B cell (primary cell): ENCODE results near the gene KIR2DL3. TPM values are rescaled to one million over a fixed set of nuclear protein-coding genes. Genes with fewer than 3 reads are reported as not detected.
"Not testable (repeated sequence)": the region's sequence is repeated elsewhere in the genome, so short reads cannot be mapped to it uniquely, and the experiment has no call there.

Source experiments
- ATAC-seq: fragments of 200-7000 bp; cut with Tn5 transposase; one replicate; pipeline ENCODE4 v1.10.0; 2021; ENCODE audit warnings: low read depth, mild to moderate bottlenecking, moderate number of reproducible peaks, moderate library complexity
- CTCF ChIA-PET: fragments of 350-600 bp; sonication (Branson Sonifier 250); formaldehyde crosslinking; loops from one replicate; lab custom pipeline; 2021; ENCODE audit warnings: antibody characterized with exemption, inconsistent platforms; lab: Charles Lee
- POLR2A ChIA-PET: fragments of 350-600 bp; sonication (Branson Sonifier 250); formaldehyde crosslinking; loops from one replicate; lab custom pipeline; 2021; ENCODE audit warnings: antibody characterized with exemption; lab: Charles Lee
- DNase-seq: peaks from one replicate; pipeline ENCODE4 v3.0.0; 2013
- H2AFZ ChIP-seq: 2 replicates; pipeline ENCODE4 v1.6.1; 2012; ENCODE audit warnings: mild to moderate bottlenecking, low read depth, low read length; ENCODE audit not compliant: insufficient read depth, poor library complexity, severe bottlenecking
- H3K27ac ChIP-seq, 2 donors: 1 replicate in 1 of 2; 2 replicates in 1 of 2; pipeline ENCODE4 v1.5.1; 2012 to 2013; ENCODE audit warnings: low read length in 2 of 2, mild to moderate bottlenecking in 2 of 2, moderate library complexity in 1 of 2
- H3K27me3 ChIP-seq, 4 experiments: fragments of 200-600 bp in 1 of 4; sonication (generic) in 1 of 4; replicated peaks in 1 of 4; 1 replicate in 2 of 4; 2 replicates in 2 of 4; pipeline versions ENCODE4 v1.6.1 to v1.7.0; 2013 to 2016; ENCODE audit warnings: low read length in 3 of 4, mild to moderate bottlenecking in 2 of 4, mixed read lengths in 1 of 4, moderate library complexity in 1 of 4; ENCODE audit not compliant: insufficient read depth in 4 of 4, control insufficient read depth in 3 of 4; ENCODE audit errors: control extremely low read depth in 1 of 4
- H3K36me3 ChIP-seq, 2 experiments: replicated peaks in 1 of 2; 1 replicate in 1 of 2; 2 replicates in 1 of 2; pipeline versions ENCODE4 v1.6.1 to v1.7.1; 2013; ENCODE audit warnings: low read length in 1 of 2; ENCODE audit not compliant: insufficient read depth in 2 of 2, control insufficient read depth in 1 of 2; ENCODE audit errors: control extremely low read depth in 1 of 2, extremely low read depth in 1 of 2
- H3K4me1 ChIP-seq, 2 donors: fragments of 200-600 bp in 1 of 2; sonication (generic) in 1 of 2; 1 replicate in 1 of 2; 2 replicates in 1 of 2; pipeline versions ENCODE4 v1.5.1 to v1.6.1; 2013 to 2017; ENCODE audit warnings: low read length in 2 of 2; ENCODE audit not compliant: control insufficient read depth in 2 of 2, insufficient read depth in 2 of 2
- H3K4me2 ChIP-seq: replicated peaks from 2 replicates; pipeline ENCODE3; 2012; ENCODE audit warnings: mild to moderate bottlenecking, low read depth, low read length; ENCODE audit not compliant: poor library complexity, severe bottlenecking
- H3K4me3 ChIP-seq, 5 experiments: fragments of 200-600 bp in 1 of 5; sonication (generic) in 1 of 5; 1 replicate in 3 of 5; 2 replicates in 2 of 5; pipeline versions ENCODE4 v1.5.1 to v1.7.0; 2011 to 2016; ENCODE audit warnings: low read length in 4 of 5, mild to moderate bottlenecking in 4 of 5, low read depth in 2 of 5, control low read depth in 1 of 5, moderate library complexity in 1 of 5; ENCODE audit not compliant: insufficient read depth in 1 of 5; ENCODE audit errors: control extremely low read depth in 1 of 5, extremely low read depth in 1 of 5
- H3K79me2 ChIP-seq: fragments of 200-600 bp; sonication (generic); one replicate; pipeline ENCODE4 v1.6.0; 2016; ENCODE audit warnings: low read length; ENCODE audit not compliant: control insufficient read depth, insufficient read depth
- H3K9ac ChIP-seq: fragments of 200-600 bp; sonication (generic); 2 replicates; pipeline ENCODE4 v1.6.1; 2017; ENCODE audit warnings: mild to moderate bottlenecking, low read length, moderate library complexity
- H3K9me3 ChIP-seq, 3 donors: one replicate each; pipeline versions ENCODE4 v1.6.1 to v1.7.1; 2013; ENCODE audit warnings: low read length in 2 of 3; ENCODE audit not compliant: control insufficient read depth in 2 of 3, insufficient read depth in 1 of 3; ENCODE audit errors: control extremely low read depth in 1 of 3
- H4K20me1 ChIP-seq: 2 replicates; pipeline ENCODE4 v1.6.0; 2012; ENCODE audit warnings: mild to moderate bottlenecking, low read length; ENCODE audit not compliant: insufficient read depth, control insufficient read depth, poor library complexity, severe bottlenecking
- H3K27ac Mint-ChIP-seq: one replicate; pipeline ENCODE4 v1.8.0; 2021; ENCODE audit warnings: mixed read lengths
- H3K27me3 Mint-ChIP-seq: one replicate; pipeline ENCODE4 v1.8.0; 2021; ENCODE audit warnings: mixed read lengths
- H3K4me1 Mint-ChIP-seq: one replicate; pipeline ENCODE4 v1.8.0; 2021; ENCODE audit warnings: mixed read lengths
- H3K4me3 Mint-ChIP-seq: one replicate; pipeline ENCODE4 v1.8.0; 2021; ENCODE audit warnings: mixed read lengths
- H3K9me3 Mint-ChIP-seq: one replicate; pipeline ENCODE4 v1.8.0; 2022; ENCODE audit warnings: mixed read lengths; ENCODE audit not compliant: insufficient read depth
- CTCF ChIP-seq: fragments of 200-600 bp; IDR thresholded peaks from one replicate; pipeline ENCODE4 v1.8.0; 2022; ENCODE audit warnings: antibody characterized with exemption, mild to moderate bottlenecking
- WGBS: methylation state at CpG from one replicate; pipeline ENCODE4 v1.1.5; 2013; ENCODE audit warnings: missing lambda C conversion rate; ENCODE audit not compliant: insufficient coverage; 5-methylcytosine and 5-hydroxymethylcytosine counted together
- intact Hi-C: fragments of 100-400 bp; cut with micrococcal nuclease; formaldehyde crosslinking; loops from one replicate; pipeline ENCODE4 v1.10.0; 2022
- polyA plus RNA-seq: library from polyadenylated mRNA; depleted of rRNA; stranded (reverse); fragments of >200 nt; gene quantifications from 2 replicates; pipeline ENCODE4 v1.2.3, GENCODE V29; 2012
- total RNA-seq, 2 donors: library from RNA; stranded (reverse); fragments of 120-200 nt in 1 of 2; gene quantifications; 1 replicate in 1 of 2; 2 replicates in 1 of 2; pipeline versions ENCODE4 v1.2.3 to v1.2.4, GENCODE V29; 2013 to 2022

KIR2DL3 gene
- total and polyA plus RNA-seq, 2 donors (not counting 1 experiment from before 2014, with no cell fraction given): not detected

DNA sequence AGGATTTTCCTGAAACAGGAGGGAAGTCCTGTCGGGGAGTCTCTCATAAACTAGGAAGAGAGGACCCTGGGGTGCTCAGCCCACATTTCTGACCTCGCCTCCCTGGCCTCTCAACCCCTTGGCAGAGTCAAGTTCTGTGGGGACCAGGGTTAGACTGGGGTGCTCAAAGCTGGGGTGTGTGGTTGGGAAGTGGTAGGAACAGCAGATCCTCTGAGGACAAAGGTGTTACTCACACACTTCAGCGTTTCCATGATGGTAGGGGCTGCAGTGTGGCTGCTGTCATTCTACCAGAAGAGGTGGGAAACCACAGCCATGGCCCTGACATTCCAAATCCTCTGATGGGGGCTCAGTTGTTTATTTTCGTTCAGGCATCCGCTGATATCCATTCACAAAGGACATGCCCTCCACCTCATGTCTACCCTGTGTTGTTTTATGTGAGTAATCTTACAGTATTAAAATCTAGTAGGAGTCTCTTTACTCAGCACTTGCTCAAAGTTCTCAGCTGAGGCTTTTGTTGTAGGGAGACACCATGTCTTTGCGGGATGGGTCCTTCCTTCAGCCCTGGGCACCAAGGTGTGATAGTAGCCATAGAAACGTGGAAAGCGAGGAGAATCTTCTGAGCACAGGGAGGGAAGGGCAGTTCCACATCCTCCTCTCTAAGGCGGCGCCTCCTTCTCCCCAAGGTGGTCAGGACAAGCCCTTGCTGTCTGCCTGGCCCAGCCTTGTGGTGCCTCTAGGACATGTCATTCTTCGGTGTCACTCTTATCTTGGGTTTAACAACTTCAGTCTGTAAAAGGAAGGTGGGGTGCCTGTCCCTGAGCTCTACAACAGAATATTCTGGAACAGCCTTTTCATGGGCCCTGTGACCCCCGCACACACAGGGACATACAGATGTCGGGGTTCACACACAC is 1.5 kb downstream of the KIR2DL3 start:
- H3K4me3 ChIP-seq: no peak overlapping the region
- ATAC-seq (no peak), DNase-seq (no peak)
- no peak for TF ChIP-seq CTCF
- no peak overlapping the region for H2AFZ ChIP-seq
- Mint-ChIP-seq H3K27ac (no peak overlapping the region), H3K4me3 (no peak overlapping the region), H3K27me3 (peaks cover 24% of the 10 kb centered on the region), H3K9me3 (no peaks in the 10 kb centered on the region), H3K4me1 (no peaks in the 10 kb centered on the region)
- no peaks in the 10 kb centered on the region for H3K79me2 ChIP-seq
- POLR2A ChIA-PET: no interaction called here
- no peaks in the 10 kb centered on the region for H3K9me3 ChIP-seq
- no peaks in the 10 kb centered on the region for H3K27me3 ChIP-seq
- CTCF ChIA-PET: no interaction called here
- H3K36me3 ChIP-seq: no peaks in the 10 kb centered on the region
- 98% methylated on average over 5 of the region's 13 CpGs for WGBS
- intact Hi-C loops: loop anchor here (2.0 kb wide), 1 partner anchor 109 kb away; no protein-coding TSS in a partner anchor
- no peak overlapping the region for H3K9ac ChIP-seq
- no peaks in the 10 kb centered on the region for H3K4me1 ChIP-seq
- no peak overlapping the region for H3K27ac ChIP-seq
- H4K20me1 ChIP-seq: no peaks in the 10 kb centered on the region
- H3K4me2 ChIP-seq: no peak overlapping the region

DNA sequence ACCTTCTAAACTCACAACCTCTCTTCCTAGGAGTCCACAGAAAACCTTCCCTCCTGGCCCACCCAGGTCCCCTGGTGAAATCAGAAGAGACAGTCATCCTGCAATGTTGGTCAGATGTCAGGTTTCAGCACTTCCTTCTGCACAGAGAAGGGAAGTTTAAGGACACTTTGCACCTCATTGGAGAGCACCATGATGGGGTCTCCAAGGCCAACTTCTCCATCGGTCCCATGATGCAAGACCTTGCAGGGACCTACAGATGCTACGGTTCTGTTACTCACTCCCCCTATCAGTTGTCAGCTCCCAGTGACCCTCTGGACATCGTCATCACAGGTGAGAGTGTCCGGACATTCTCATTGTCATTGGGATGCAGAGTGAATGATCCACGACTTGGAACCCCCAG is 3.6 kb downstream of the KIR2DL3 start:
- WGBS: 76% methylated on average over 5 of the region's 5 CpGs
- not testable (repeated sequence) for H3K27ac ChIP-seq, H3K4me1 Mint-ChIP-seq

GRCh38 chr19:54744080-54744479 is 5.8 kb downstream of the KIR2DL3 start:
- H3K4me1 Mint-ChIP-seq, ATAC-seq, H3K27ac Mint-ChIP-seq, H3K79me2 ChIP-seq, H3K4me2 ChIP-seq, H3K4me3 Mint-ChIP-seq, H3K9me3 Mint-ChIP-seq, H3K27me3 ChIP-seq, H3K9me3 ChIP-seq, DNase-seq, CTCF ChIA-PET, H2AFZ ChIP-seq, H4K20me1 ChIP-seq, POLR2A ChIA-PET, H3K4me3 ChIP-seq, H3K4me1 ChIP-seq, intact Hi-C loops, H3K27ac ChIP-seq, H3K36me3 ChIP-seq, H3K9ac ChIP-seq: not testable (repeated sequence)
- peaks cover 35% of the 10 kb centered on the region for H3K27me3 Mint-ChIP-seq
- no CpG with 5 or more reads among the region's 5 CpGs for WGBS

More for the DNA sequence above, 3.6 kb downstream of the KIR2DL3 start:
- H3K27ac Mint-ChIP-seq, ATAC-seq, DNase-seq, H3K36me3 ChIP-seq, H4K20me1 ChIP-seq, H3K9me3 ChIP-seq, H3K4me2 ChIP-seq, H3K4me1 ChIP-seq, H3K9me3 Mint-ChIP-seq, H3K4me3 Mint-ChIP-seq, POLR2A ChIA-PET, H3K79me2 ChIP-seq, CTCF ChIA-PET, H3K4me3 ChIP-seq, H2AFZ ChIP-seq, H3K9ac ChIP-seq, H3K27me3 ChIP-seq, intact Hi-C loops: not testable (repeated sequence)
- peaks cover 23% of the 10 kb centered on the region for H3K27me3 Mint-ChIP-seq
